Measurements from ENCODE around the gene APP. TPM values are rescaled to one million over a fixed set of nuclear protein-coding genes. Genes with fewer than 3 reads are reported as not detected.

The APP gene
- total RNA-seq, 2 donors from 2014 or later = 460 to 557 TPM

- no peaks in the 10 kb centered on the region for H3K4me1 ChIP-seq (ENCODE audit: control insufficient read depth, insufficient read depth, low read length)
- H3K27me3 ChIP-seq (ENCODE audit: control insufficient read depth, insufficient read depth, low read length, poor library complexity, severe bottlenecking) = peaks cover 6% of the 10 kb centered on the region
- no peaks in the 10 kb centered on the region for H3K36me3 ChIP-seq (ENCODE audit: control insufficient read depth, insufficient read depth, low read length)
- WGBS, 2 experiments (ENCODE audit: insufficient coverage in 1 of 2, insufficient read length in 1 of 2) = 20 to 35% methylated on average over 2 to 4 of the region's 4 CpGs
- Mint-ChIP-seq H3K27me3 (ENCODE audit: insufficient read depth) (peaks cover 5% of the 10 kb centered on the region), H3K36me3 (ENCODE audit: low read depth) (peaks cover 3% of the 10 kb centered on the region), H3K4me1 (peaks cover 43% of the 10 kb centered on the region), H3K27ac (peak overlapping the region; percentile 30), H3K4me3 (peak overlapping the region; percentile 97), H3K9me3 (no peaks in the 10 kb centered on the region)
- H3K27ac ChIP-seq (ENCODE audit: low read depth, low read length) = no peak overlapping the region
- no peak for DNase-seq
- no peaks in the 10 kb centered on the region for H3K9me3 ChIP-seq (ENCODE audit: control insufficient read depth, low read length)
- H3K4me3 ChIP-seq (ENCODE audit: low read length) = peak overlapping the region; percentile 94
- no peak for TF ChIP-seq CTCF (conservative IDR thresholded peaks at IDR 0.05)
- peak overlapping the region; percentile 83 for H3K9ac ChIP-seq (ENCODE audit: extremely low read depth, low read length, poor library complexity, severe bottlenecking)
Observed at GRCh38 chr21:26168371-26168770, 2.2 kb downstream of the APP start.

GRCh38 chr21:26167593-26167992 is 3.0 kb downstream of the APP start:
- TF ChIP-seq CTCF (conservative IDR thresholded peaks at IDR 0.05) = no peak
- peak overlapping the region; percentile 80 for H3K27ac Mint-ChIP-seq
- 12% methylated on average over 6 to 9 of the region's 9 CpGs for WGBS, 2 experiments (ENCODE audit: insufficient coverage in 1 of 2, insufficient read length in 1 of 2)
- no peak overlapping the region for H3K27ac ChIP-seq (ENCODE audit: low read depth, low read length)
- H3K9me3 ChIP-seq (ENCODE audit: control insufficient read depth, low read length) = no peaks in the 10 kb centered on the region
- H3K9me3 Mint-ChIP-seq = no peaks in the 10 kb centered on the region
- peaks cover 44% of the 10 kb centered on the region for H3K4me1 Mint-ChIP-seq
- peak overlapping the region; percentile 83 for H3K9ac ChIP-seq (ENCODE audit: extremely low read depth, low read length, poor library complexity, severe bottlenecking)
- no peaks in the 10 kb centered on the region for H3K36me3 ChIP-seq (ENCODE audit: control insufficient read depth, insufficient read depth, low read length)
- peak overlapping the region; percentile 94 for H3K4me3 ChIP-seq (ENCODE audit: low read length)
- peaks cover 3% of the 10 kb centered on the region for H3K36me3 Mint-ChIP-seq (ENCODE audit: low read depth)
- H3K4me1 ChIP-seq (ENCODE audit: control insufficient read depth, insufficient read depth, low read length) = no peaks in the 10 kb centered on the region
- peaks cover 2% of the 10 kb centered on the region for H3K27me3 Mint-ChIP-seq (ENCODE audit: insufficient read depth)
- DNase-seq = no peak
- peaks cover 6% of the 10 kb centered on the region for H3K27me3 ChIP-seq (ENCODE audit: control insufficient read depth, insufficient read depth, low read length, poor library complexity, severe bottlenecking)
- peak overlapping the region; percentile 97 for H3K4me3 Mint-ChIP-seq

GRCh38 chr21:26165331-26165730 is 5.2 kb downstream of the APP start:
- DNase-seq = no peak
- H3K27ac Mint-ChIP-seq = peak overlapping the region; percentile 4
- WGBS, 2 experiments (ENCODE audit: insufficient coverage in 1 of 2, insufficient read length in 1 of 2) = 94 to 95% methylated on average over 4 to 5 of the region's 5 CpGs
- H3K36me3 Mint-ChIP-seq (ENCODE audit: low read depth) = peaks cover 6% of the 10 kb centered on the region
- H3K27me3 ChIP-seq (ENCODE audit: control insufficient read depth, insufficient read depth, low read length, poor library complexity, severe bottlenecking) = no peaks in the 10 kb centered on the region
- no peak overlapping the region for H3K4me3 Mint-ChIP-seq
- TF ChIP-seq CTCF (conservative IDR thresholded peaks at IDR 0.05) = no peak
- no peaks in the 10 kb centered on the region for H3K9me3 ChIP-seq (ENCODE audit: control insufficient read depth, low read length)
- no peaks in the 10 kb centered on the region for H3K27me3 Mint-ChIP-seq (ENCODE audit: insufficient read depth)
- H3K4me1 ChIP-seq (ENCODE audit: control insufficient read depth, insufficient read depth, low read length) = no peaks in the 10 kb centered on the region
- peaks cover 46% of the 10 kb centered on the region for H3K4me1 Mint-ChIP-seq
- no peak overlapping the region for H3K9ac ChIP-seq (ENCODE audit: extremely low read depth, low read length, poor library complexity, severe bottlenecking)
- H3K36me3 ChIP-seq (ENCODE audit: control insufficient read depth, insufficient read depth, low read length) = peaks cover 9% of the 10 kb centered on the region
- H3K27ac ChIP-seq (ENCODE audit: low read depth, low read length) = no peak overlapping the region
- no peaks in the 10 kb centered on the region for H3K9me3 Mint-ChIP-seq
- H3K4me3 ChIP-seq (ENCODE audit: low read length) = no peak overlapping the region

Measured in endodermal cell (in vitro differentiated cells).